Globus pallidus (tissue), 1 donor: ENCODE data around the gene RHOA.
A peak's percentile ranks its signal among the peaks of the same experiment; 100 is the strongest.

Source experiments
- DNase-seq: peaks from one replicate; pipeline ENCODE4 v3.0.0-alpha.2; 2015; ENCODE audit warnings: low spot score

RHOA gene

DNA sequence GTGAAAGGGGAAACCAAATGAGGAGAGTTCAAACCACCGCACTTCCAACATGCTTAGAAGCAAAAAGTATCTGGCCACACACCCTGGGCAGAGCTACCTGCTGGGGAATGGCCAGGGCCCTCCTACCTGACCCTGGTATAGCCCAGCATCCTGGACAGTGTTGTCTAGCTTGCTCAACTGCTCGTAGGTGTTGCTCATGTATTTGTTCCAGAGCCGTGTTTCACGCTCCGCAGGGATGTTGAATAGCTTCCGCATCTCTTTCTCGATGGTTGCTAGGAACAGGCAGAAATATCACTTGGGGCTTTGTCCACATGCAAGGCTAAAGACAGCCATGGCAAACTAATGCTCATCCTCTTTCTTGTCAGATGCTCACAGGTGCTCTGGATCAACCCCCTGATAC is 87.0 kb downstream of the RHOA start:
- DNase-seq = no peak

DNA sequence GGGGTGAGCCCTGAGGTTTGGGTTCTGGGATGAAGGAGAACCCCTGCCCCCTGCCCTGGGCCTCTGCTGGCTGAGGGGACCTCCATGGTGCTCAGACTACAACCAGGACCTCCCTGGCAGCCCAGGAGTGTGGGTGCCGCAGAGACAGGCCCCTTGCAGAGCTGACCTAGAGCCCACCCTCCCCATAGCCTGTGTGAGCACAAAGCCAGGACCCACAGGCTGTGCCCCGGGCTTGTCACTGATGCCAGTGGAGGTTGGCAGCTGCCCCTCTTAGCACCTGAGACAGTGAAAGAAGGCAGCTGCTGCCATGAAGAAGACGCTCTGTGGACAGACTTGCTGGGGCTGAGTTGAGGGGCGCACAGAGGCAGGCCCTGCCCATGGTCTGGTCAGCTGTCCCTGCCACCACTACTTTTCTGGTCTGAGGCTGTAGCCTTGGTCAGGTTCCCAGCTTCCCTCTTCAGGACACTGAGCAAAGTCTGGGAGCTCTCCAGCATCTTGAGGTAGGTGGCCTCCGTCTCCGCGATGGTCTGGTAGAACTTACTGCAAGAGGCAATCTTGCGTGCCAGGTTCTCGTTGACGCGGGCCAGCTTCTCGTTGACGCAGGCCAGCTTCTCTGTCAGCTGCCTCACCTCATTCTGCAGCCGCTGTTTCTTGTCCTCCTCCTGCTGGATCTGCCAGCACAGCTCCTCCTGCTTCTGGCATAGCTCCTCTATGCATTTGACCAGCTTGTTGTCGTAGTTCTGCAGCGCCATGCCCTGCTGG is 94.9 kb downstream of the RHOA start:
- DNase-seq = peak; percentile 59

- DNase-seq = no peak
Observed at GRCh38 chr3:49313896-49314688, 97.7 kb downstream of the RHOA start.

DNA sequence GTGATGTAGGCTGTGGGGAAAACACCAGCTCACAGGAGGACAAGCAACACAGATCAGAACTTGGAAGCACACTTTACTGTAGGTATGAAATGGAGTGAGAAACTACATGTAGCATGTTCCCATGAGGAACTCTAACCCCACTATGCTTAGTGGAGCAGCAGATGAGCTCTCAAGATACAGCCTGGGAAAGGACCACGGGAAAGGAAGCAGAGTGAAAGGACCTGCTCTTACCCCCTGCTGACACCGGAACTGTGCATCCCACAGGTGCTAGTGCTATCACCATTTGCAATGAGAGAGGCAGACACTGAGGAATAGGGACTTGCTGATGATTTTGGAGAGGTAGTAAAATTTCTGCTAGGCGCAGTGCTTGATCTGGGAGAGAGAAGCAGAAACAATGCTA is 100.5 kb downstream of the RHOA start:
- no peak for DNase-seq

GRCh38 chr3:49310677-49311076 is 101.1 kb downstream of the RHOA start:
- DNase-seq = no peak
